Measurements from ENCODE around the gene ERC2. TPM values are rescaled to one million over a fixed set of nuclear protein-coding genes. Genes with fewer than 3 reads are reported as not detected.

ERC2 gene
- total RNA-seq, 2 donors from 2014 or later: 0.21 to 0.30 TPM

GRCh38 chr3:56406826-56407515 is 61.3 kb downstream of the ERC2 start:
- Histone ChIP-seq H3K27me3 (no peaks in the 10 kb centered on the region), H3K4me1 (no peaks in the 10 kb centered on the region), H3K27ac (no peak overlapping the region), H3K4me3 (no peak overlapping the region), H3K9me3 (no peaks in the 10 kb centered on the region), H3K36me3 (no peaks in the 10 kb centered on the region), H3K9ac (ENCODE audit: low read depth in 2 of 2, low read length in 2 of 2) (no peak overlapping the region)
- intact Hi-C loops (cut with DNase I): no loop called here
- TF ChIP-seq CTCF (IDR thresholded peaks at IDR 0.05): no peak
- no peak for DNase-seq

GRCh38 chr3:56404884-56405283 is 63.4 kb downstream of the ERC2 start:
- no peak for DNase-seq
- Histone ChIP-seq H3K36me3 (no peaks in the 10 kb centered on the region), H3K4me3 (no peak overlapping the region), H3K9ac (ENCODE audit: low read depth in 2 of 2, low read length in 2 of 2) (no peak overlapping the region), H3K4me1 (no peaks in the 10 kb centered on the region), H3K27ac (no peak overlapping the region), H3K9me3 (no peaks in the 10 kb centered on the region), H3K27me3 (no peaks in the 10 kb centered on the region)
- TF ChIP-seq CTCF (IDR thresholded peaks at IDR 0.05): no peak
- intact Hi-C loops (cut with DNase I): no loop called here

- TF ChIP-seq CTCF (IDR thresholded peaks at IDR 0.05): no peak
- H3K9ac ChIP-seq (ENCODE audit: low read depth in 2 of 2, low read length in 2 of 2): no peak overlapping the region
- intact Hi-C loops (cut with DNase I): no loop called here
- no peak overlapping the region for H3K27ac ChIP-seq
- no peaks in the 10 kb centered on the region for H3K4me1 ChIP-seq
- H3K9me3 ChIP-seq: no peaks in the 10 kb centered on the region
- H3K4me3 ChIP-seq: no peak overlapping the region
- no peaks in the 10 kb centered on the region for H3K27me3 ChIP-seq
- no peak for DNase-seq
- no peaks in the 10 kb centered on the region for H3K36me3 ChIP-seq
Measured at GRCh38 chr3:56398659-56399058, 69.6 kb downstream of the ERC2 start.

GRCh38 chr3:56397798-56398197 is 70.5 kb downstream of the ERC2 start:
- intact Hi-C loops (cut with DNase I): no loop called here
- Histone ChIP-seq H3K4me1 (no peaks in the 10 kb centered on the region), H3K36me3 (no peaks in the 10 kb centered on the region), H3K27ac (no peak overlapping the region), H3K4me3 (no peak overlapping the region), H3K9me3 (no peaks in the 10 kb centered on the region), H3K27me3 (no peaks in the 10 kb centered on the region), H3K9ac (ENCODE audit: low read depth in 2 of 2, low read length in 2 of 2) (no peak overlapping the region)
- no peak for DNase-seq
- no peak for TF ChIP-seq CTCF (IDR thresholded peaks at IDR 0.05)

GRCh38 chr3:56389183-56389830 is 79.0 kb downstream of the ERC2 start:
- no peaks in the 10 kb centered on the region for H3K27me3 ChIP-seq
- no peak overlapping the region for H3K27ac ChIP-seq
- TF ChIP-seq CTCF (IDR thresholded peaks at IDR 0.05): no peak
- H3K9me3 ChIP-seq: no peaks in the 10 kb centered on the region
- no peak for DNase-seq
- H3K4me1 ChIP-seq: no peaks in the 10 kb centered on the region
- H3K36me3 ChIP-seq: no peaks in the 10 kb centered on the region
- H3K4me3 ChIP-seq: no peak overlapping the region
- H3K9ac ChIP-seq (ENCODE audit: low read depth in 2 of 2, low read length in 2 of 2): no peak overlapping the region
- intact Hi-C loops (cut with DNase I): no loop called here
